ENCODE data around the gene LCA5. TPM values are rescaled to one million over a fixed set of nuclear protein-coding genes. Genes with fewer than 3 reads are reported as not detected.

LCA5 gene
- total and polyA plus RNA-seq, 4 experiments from 2014 or later: 0.06 to 0.23 (median 0.22) TPM; not detected in 1

Other genes with a start within 250 kb of the LCA5 start
- gene SH3BGRL2, start 93.9 kb upstream of the LCA5 start, total RNA-seq: under 1 TPM; 0.41 to 0.50 TPM
- gene SH3BGRL2, start 93.9 kb upstream of the LCA5 start, polyA plus RNA-seq: under 1 TPM; 0.07 to 0.15 TPM

All from CD4-positive, alpha-beta memory T cell (primary cell).